ENCODE results near the gene H3-3A. TPM values are rescaled to one million over a fixed set of nuclear protein-coding genes. Genes with fewer than 3 reads are reported as not detected.

H3-3A gene
- polyA plus RNA-seq, 1 of the 3 experiments (the other 2 are of a cell fraction): 315 TPM

- peak overlapping the region; percentile 72 for H3K4me2 ChIP-seq
- H3K4me1 ChIP-seq (ENCODE audit: control insufficient read depth in 1 of 2, insufficient read depth in 2 of 2, low read depth in 1 of 2, low read length in 1 of 2): peaks cover 19 to 32% of the 10 kb centered on the region in 2 experiments; a peak in 3 of 4 replicates
- peak overlapping the region; percentile 80 for H2AFZ ChIP-seq (ENCODE audit: low read depth)
- H3K9me2 ChIP-seq: no peaks in the 10 kb centered on the region
- under 1% methylated on average over 56 of the region's 100 CpGs for WGBS (ENCODE audit: low lambda C conversion rate)
- peaks cover 48% of the 10 kb centered on the region for H3K79me2 ChIP-seq (ENCODE audit: insufficient read depth)
- H3F3A ChIP-seq (replicated peaks; ENCODE audit: insufficient read depth): peaks cover 35% of the 10 kb centered on the region
- CTCF ChIA-PET: interaction anchor here (0.7 to 5.8 kb wide), 13 partner anchors 10 to 587 kb away, joined by 3 to 104 read pairs (median 4); partner anchors contain the start of gene SRP9
- peak; percentile 95 for DNase-seq
- H4K20me1 ChIP-seq (ENCODE audit: insufficient read depth): peaks cover 39% of the 10 kb centered on the region
- peak overlapping the region; percentile 90 to 99 for H3K27ac ChIP-seq (ENCODE audit: low read depth in 2 of 2, low read length in 1 of 2)
- H3K4me3 ChIP-seq (ENCODE audit: low read depth in 2 of 2, low read length in 1 of 2): peak overlapping the region; percentile 73
- H3K27me3 ChIP-seq (ENCODE audit: insufficient read depth): no peaks in the 10 kb centered on the region
- POLR2A ChIA-PET: interaction anchor here (0.6 to 3.1 kb wide), 14 partner anchors 12 to 284 kb away, joined by 3 to 38 read pairs (median 4); partner anchors contain the start of genes LIN9, SDE2 and SRP9
- TF ChIP-seq MXI1 (IDR thresholded peaks at IDR 0.05; ENCODE audit: low read depth, low read length) (peak; percentile 66), YY1 (IDR thresholded peaks at IDR 0.05; ENCODE audit: low read depth) (peak; percentile 79), ZBTB33 (IDR thresholded peaks at IDR 0.05; ENCODE audit: borderline replicate concordance, low read depth) (no peak), TCF12 (IDR thresholded peaks at IDR 0.05) (no peak), JUND (IDR thresholded peaks at IDR 0.05) (no peak), POLR2AphosphoS5 (IDR thresholded peaks at IDR 0.05; ENCODE audit: low read depth, low read length) (peak; percentile 45; the same call in 1 of the 2 replicates), TAF1 (IDR thresholded peaks at IDR 0.05; ENCODE audit: borderline replicate concordance, low read depth, low read length) (peak; percentile 20; the same call in 1 of the 2 replicates), MEF2A (IDR thresholded peaks at IDR 0.05; ENCODE audit: borderline replicate concordance, low read depth) (no peak), NRF1 (IDR thresholded peaks at IDR 0.05; ENCODE audit: low read depth, low read length) (no peak), RAD21 (IDR thresholded peaks at IDR 0.05; ENCODE audit: low read length) (0 out of 2 replicates have a peak, but pooled peaks have one; percentile 11), MAX (IDR thresholded peaks at IDR 0.05; ENCODE audit: low read depth) (peak; percentile 76)
- TF ChIP-seq, protein P1, sequence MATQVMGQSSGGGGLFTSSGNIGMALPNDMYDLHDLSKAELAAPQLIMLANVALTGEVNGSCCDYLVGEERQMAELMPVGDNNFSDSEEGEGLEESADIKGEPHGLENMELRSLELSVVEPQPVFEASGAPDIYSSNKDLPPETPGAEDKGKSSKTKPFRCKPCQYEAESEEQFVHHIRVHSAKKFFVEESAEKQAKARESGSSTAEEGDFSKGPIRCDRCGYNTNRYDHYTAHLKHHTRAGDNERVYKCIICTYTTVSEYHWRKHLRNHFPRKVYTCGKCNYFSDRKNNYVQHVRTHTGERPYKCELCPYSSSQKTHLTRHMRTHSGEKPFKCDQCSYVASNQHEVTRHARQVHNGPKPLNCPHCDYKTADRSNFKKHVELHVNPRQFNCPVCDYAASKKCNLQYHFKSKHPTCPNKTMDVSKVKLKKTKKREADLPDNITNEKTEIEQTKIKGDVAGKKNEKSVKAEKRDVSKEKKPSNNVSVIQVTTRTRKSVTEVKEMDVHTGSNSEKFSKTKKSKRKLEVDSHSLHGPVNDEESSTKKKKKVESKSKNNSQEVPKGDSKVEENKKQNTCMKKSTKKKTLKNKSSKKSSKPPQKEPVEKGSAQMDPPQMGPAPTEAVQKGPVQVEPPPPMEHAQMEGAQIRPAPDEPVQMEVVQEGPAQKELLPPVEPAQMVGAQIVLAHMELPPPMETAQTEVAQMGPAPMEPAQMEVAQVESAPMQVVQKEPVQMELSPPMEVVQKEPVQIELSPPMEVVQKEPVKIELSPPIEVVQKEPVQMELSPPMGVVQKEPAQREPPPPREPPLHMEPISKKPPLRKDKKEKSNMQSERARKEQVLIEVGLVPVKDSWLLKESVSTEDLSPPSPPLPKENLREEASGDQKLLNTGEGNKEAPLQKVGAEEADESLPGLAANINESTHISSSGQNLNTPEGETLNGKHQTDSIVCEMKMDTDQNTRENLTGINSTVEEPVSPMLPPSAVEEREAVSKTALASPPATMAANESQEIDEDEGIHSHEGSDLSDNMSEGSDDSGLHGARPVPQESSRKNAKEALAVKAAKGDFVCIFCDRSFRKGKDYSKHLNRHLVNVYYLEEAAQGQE (IDR thresholded peaks at IDR 0.05; ENCODE audit: low read depth, low read length): no peak
- no peaks in the 10 kb centered on the region for H3K9me3 ChIP-seq
- peak overlapping the region; percentile 93 for H3K9ac ChIP-seq
- peaks cover 21 to 23% of the 10 kb centered on the region in 2 experiments for H3K36me3 ChIP-seq (replicated peaks in 1 of 2; ENCODE audit: control insufficient read depth in 1 of 2, insufficient read depth in 2 of 2, low read length in 1 of 2)
Observed at GRCh38 chr1:226061841-226062557, 517 bp upstream of the H3-3A start.
